LHCN-M2 (cell line): ENCODE data around the gene ADCY3. TPM values are rescaled to one million over a fixed set of nuclear protein-coding genes. Genes with fewer than 3 reads are reported as not detected.

ENCODE experiments used
- DNase-seq: peaks from one replicate; pipeline ENCODE4 v3.0.0-alpha.2; 2012; ENCODE audit warnings: low read depth
- total RNA-seq: library from RNA; depleted of rRNA; stranded (reverse); fragments of >200 nt; gene quantifications from 2 replicates; pipeline ENCODE4 v1.2.3, GENCODE V29; 2014

Gene ADCY3
- total RNA-seq, 1 experiment from 2014 or later = 23.3 TPM

DNA sequence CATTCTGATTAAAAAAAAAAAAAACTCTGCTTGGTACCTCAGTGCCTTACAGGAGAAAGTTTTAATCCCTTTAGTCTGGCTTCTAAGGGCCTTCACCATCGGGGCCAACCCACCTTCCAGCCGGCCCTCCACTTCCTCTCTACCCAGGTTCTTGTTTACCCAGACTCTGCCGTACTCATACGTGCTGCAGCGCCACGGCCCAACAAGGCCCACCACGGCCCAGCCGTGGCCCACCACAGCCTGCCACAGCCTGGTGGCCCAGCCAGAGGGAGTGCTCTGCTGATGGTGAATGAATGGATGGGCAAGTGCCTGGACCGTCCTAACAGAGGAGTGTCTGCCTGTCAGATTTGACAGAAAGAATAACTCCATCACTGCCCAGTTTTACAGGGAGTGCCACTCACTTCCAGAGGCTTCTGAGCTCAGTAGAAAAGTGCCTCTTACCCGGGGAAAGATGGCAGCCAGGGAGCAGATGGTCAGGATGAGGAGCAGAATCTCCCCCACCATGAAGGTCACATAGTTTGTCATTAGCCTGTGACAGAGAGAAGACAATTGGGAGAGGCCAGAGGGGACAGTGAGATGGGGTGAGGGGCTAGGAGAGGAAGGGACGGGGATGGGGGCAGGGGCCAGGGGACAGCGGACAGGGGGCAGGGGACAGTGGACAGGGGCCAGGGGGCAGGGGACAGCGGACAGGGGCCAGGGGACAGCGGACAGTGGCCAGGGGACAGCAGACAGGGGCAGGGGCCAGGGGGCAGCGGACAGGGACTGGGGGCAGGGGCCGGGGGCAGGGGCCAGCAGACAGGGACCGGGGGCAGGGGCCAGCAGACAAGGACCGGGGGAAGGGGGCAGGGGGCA is 88.6 kb downstream of the ADCY3 start:
- no peak for DNase-seq

DNA sequence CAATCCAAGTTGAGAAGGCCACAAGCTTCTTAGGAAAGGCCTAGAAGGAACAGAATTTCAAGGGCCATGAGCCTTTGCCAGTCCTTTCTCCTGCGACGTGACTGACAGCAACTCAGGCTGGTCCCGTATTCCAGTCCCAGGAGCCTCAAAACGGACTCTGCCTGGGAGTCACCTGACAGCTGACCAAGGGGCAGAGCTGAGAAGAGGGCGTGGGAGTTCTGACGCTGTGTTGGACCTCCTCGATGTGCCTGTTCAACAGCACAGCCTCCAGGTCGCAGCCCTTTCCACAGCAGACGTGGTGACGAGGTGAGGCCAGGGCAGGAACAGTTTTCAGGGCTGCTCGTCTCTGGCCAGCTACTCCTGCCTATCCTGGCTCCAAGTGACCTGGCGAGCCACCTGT is 89.3 kb downstream of the ADCY3 start:
- DNase-seq = no peak

DNA sequence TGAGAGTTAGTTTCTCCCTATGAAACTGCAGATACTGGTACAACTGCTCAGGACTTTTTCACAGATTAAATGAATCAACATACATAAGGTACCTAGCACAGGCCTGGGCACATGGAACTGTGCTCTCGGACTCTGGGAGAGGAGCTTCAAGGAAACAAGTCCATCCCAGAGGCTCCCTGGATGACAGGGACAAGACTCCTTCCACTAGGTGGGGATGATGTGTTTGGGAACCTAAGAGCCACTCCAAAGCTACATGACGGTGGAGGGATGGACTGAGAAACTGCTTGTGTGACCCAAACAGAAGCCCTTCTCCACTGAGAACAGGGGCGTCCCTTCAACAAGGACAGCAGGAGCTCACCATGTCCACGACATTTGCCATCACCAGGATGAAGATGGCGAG is 89.7 kb downstream of the ADCY3 start:
- DNase-seq = peak; percentile 29

DNA sequence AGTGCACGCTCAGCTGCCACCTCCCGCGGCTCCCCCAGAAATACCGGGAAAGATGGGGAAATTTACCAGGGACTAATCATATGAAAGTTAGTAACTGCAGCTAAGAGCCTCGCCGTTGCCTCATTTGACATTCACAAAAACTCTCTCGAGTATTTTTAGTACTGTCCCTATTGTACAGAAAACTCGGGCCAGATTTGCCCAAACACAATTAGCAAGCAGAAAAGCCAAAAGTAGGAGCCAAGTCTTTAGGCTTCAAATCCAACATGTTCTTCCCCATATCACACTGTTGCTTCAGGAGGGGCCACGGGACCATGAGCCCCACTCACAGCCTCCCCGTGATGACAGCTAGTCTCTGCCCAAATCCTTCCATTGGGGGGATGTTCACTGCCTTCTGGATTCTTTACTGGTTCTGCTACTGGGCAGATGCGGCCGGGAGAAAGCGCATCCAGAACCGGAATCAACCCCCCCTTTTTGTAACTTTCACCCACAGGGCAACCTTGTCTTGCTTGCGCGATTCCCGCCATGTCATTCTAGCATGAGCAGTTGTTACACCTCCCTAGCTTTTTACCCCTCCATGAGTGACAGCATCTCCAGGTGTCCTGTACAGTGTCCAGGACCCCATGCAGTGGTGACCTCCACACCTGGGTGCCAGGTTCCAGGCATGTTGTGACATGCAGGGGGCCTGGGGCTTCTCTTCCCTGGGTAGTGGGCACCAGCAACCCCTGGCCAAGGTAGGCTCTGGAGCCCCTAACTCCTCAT is 91.6 kb downstream of the ADCY3 start:
- no peak for DNase-seq

DNA sequence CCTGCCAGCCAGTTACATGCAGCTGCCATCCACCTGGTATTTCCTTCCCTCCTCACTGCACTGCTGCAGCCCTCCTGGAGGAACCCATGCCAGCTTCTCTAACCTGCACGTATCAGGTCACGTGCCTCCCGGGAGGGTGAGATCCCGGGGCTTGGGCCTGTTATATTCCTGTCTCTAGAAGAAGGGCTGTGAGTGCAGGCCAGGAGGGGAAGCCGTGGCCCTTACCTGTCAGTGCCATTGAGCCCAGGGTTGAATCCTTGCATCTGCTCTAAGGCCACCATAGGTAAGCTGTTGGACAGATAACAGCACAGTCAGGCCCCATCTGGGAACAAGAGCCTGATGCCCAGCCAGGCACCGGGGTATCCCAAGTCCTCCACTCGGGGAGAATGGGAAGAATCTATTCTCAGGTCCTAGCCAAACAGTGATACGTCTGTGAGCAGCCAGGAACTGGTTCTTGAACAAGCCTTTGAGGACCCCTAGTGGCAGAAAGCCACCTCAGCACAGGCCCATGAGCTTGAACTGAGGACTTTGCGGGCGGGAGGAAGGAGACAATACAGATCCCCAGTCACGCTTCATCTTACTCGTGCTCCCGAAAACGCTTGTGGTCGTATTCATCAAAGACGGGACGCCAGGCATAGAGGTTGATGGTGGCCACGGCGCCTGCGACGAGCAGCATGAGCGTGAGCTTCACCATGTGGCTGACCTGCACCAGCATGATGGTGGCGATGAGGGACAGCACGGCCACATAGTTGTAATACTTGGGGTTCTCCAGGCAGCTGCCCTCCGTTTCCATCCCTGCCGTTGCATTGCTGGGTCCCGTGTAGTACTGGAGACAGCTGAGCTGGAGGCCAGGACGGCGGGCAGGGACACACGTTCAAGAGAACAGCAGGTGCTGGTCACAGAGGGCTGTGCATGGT is 92.5 kb downstream of the ADCY3 start:
- DNase-seq = peak; percentile 86

DNA sequence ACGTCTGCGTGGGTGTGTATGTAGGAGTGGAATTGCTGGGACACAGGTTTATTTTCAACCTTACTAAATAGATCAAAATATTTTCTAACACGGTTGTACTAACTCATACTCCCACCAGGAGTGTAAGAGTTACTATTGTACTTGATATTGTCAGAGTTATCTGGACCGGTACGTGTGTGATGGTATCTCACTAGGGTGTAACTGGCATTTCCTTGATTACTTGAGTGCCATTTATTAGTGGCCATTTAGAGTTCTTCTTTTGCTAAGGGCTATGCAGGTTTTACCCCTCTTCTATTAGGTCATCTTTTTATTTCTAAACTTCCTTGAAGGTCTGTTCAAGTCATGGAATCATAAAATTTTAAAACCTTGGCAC is 93.3 kb downstream of the ADCY3 start:
- no peak for DNase-seq

DNA sequence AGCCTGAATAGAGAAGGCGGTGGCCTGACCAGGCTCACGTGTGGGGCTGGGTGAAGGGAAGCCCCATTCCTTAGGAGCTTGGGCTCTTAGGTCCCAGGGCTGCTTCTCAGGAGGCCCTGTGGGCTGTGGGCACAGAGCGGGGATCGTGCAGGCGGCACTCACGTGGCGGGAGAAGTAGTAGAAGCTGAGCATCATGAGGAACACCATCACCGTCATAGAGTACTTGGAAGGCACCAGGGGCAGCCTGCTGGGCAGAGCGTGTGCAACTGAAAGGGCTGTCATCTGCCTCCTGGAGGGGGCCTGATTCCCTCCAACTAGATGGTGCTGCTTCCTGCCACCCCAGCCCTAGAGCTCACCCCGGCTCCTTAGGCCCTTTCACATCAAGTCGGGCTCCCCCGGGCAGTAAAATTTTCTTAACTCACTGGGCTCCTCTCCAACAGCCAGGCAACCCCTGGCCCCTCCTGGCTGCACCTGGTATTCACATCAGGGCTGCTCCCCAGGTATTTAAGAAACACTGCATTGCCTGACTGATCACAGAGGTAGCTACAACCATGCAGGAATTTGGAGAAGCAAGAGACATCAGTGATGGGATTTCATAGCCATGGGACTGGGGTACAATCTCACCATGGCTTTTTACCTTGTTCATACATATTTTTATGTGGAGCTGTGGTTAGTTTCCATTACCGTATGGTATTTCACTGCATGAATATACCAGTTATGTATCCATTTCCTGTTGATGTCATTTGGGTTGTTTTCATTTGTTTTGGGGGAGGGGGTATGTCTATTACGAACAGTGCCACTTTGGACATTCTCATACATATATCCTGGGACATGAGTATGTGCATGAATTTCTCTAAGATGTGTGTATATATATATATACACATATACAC is 93.9 kb downstream of the ADCY3 start:
- peak; percentile 26 for DNase-seq

DNA sequence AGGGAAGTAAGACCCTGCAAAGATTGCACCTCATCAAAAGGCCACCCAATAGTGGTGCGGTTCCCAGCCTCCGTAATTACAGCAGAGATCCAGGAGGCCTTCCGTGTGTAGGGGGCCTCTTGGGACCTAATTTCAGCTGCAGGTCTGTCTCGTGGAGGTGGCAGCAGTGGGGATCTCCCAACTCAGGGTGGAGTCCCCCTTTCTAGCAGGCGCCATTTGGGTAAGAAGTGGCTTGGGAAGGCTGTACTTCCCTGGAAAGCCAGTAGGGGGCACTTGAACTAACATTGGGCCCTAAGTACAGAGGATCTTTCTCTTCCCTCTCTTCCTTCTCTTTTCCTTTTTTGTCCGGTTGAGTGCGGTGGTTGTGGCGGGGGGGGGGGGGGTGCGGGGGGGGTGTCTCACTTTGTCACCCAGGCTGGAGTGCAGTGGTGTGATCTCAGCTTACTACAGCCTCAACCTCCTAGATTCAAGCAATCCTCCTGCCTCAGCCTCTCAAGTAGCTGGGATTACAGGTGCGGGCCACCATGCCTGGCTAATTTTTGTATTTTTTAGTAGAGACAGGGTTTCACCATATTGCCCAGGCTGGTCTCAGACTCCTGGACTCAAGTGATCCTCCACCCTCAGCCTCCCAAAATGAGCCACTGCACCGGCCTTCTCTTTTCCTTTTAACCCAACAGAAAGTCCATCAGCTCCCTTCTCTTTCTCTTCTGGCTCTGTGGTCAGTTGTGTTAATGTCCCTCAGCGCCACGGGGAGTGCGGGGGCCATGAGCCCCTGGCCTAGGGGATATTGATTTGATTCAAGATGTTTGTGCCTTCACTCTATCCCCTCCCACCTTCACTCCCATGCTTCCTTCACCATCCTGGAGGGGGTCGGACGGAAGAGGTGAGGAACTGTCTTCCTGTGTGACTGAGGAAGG is 94.8 kb downstream of the ADCY3 start:
- no peak for DNase-seq

DNA sequence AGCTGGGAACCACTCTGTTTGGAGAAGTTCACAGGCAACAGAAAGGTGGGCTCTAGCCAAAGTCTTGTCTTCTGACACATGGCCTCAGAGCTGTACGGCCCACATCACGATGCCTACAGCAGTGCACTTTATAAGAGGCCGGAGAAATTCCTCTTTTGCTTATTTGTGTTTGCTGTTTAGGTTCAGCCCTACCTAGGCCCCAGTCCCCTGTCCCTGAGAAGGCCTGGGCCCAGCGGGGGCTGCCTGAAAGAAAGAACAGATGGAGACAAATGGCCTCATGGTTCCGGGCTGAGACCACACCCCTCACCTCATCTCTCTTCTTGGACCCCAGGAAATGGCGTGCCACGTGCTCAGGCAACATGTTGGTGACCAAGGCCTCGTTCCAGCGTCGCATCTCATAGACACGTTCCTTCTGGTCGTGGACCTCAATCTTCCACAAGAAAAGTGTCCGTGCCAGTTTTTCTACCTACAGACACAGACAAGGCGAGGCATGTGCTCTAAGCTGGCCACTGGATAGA is 95.9 kb downstream of the ADCY3 start:
- DNase-seq = no peak

DNA sequence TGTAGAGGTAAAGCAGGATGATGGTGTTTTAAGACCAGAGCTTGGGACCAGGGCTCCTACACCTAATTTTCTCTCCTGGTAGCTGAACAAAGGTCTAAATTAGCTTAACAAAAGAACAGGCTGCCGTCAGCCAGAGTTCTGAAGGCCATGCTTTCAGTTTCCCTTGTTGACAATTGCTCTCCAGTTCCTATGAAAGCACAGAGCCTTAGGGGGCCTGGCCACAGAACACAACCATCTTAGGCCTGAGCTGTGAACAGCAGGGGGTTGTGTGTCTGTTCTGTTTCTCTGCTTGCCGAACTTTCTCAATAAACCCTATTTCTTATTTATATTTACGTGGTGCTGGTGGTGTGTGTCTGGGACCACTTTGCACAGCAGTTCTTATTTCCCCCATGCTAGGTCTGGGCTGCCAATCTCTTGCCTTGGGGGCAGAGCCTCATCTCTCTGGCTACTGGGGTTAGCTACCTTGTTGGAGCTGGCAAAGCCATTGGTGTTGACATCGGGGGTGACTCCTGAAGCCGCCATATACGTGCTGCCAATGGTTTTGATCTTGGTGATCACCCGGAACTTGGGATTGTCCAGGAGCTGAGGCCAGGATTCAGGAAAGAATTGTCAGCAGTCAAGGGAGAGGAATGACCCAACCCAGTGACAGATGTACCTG is 97.9 kb downstream of the ADCY3 start:
- no peak for DNase-seq

DNA sequence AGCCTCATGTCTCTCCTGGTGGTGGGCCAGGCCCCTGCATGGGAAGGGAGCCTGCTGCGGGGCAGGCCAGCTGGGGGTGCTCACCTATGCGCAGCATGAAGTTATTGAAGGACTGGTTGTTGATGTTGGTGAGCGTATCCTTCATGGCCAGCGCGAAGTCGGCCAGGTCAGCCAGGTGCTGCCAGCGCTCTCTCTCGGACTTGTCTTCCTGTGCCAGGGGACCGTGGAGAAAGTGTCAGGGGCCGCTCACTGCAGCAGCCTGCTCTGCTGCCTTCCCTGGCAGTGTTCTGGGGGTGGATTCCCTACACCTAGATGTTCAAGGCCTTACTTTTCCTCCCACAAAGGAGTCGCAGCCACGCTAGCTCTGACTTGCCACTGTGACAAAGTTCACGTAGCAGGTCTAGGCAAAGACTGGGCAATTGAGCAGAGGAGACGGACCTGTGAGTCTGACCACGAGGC is 98.6 kb downstream of the ADCY3 start:
- no peak for DNase-seq

DNA sequence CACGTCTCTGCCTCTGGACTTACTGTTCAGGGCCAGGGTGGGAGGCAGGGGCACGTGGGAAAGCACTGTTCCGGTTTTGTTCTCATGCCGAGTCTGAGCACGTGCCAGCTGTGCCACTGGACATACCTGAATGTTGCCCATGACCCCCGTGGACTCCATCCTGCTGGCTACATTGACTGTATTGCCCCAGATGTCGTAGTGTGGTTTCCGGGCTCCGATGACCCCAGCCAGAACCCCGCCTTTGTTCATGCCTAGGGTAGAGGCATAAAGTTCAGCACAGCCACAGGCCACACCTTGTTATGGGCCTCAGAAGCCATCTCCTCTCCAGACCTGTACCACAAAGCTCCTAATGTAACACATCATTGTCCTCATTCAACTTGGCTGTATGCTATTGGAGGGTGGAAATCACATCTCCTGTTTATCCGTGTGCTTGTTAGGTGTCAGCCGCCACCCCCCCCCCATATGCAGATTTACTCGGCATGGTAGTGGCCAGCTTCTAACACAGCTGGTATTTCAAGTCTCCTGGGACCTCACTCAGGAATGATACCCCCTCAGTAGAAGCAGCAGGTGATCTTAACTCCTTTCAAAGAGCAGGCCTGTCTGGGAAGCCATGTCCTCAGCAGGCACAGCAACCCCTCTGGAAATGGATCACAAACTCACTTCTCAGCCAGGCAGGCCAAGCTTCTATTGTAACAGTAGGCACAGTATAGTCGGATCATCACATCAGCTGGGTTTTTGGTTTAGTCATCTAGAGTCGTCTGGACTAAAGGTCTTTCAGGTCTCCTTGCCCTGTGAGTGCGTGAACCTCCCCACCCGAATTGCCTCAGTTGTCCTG is 99.2 kb downstream of the ADCY3 start:
- no peak for DNase-seq

DNA sequence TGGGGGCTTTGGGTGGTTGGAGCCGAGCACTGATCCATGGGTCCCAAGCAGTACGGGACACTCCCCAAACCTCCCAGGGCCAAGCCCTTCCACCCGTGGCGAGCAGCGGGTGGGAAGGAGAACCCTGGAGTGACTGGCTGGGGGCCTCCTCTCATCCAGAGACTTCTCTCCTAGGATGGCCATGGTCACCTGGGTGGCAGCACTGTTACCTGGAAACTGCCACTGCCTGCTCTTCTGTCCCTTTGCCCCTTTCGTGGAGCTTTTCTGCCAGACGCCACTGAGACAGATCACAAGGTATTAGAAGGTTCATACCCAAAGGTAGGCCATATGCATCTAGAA is 99.9 kb downstream of the ADCY3 start:
- no peak for DNase-seq

DNA sequence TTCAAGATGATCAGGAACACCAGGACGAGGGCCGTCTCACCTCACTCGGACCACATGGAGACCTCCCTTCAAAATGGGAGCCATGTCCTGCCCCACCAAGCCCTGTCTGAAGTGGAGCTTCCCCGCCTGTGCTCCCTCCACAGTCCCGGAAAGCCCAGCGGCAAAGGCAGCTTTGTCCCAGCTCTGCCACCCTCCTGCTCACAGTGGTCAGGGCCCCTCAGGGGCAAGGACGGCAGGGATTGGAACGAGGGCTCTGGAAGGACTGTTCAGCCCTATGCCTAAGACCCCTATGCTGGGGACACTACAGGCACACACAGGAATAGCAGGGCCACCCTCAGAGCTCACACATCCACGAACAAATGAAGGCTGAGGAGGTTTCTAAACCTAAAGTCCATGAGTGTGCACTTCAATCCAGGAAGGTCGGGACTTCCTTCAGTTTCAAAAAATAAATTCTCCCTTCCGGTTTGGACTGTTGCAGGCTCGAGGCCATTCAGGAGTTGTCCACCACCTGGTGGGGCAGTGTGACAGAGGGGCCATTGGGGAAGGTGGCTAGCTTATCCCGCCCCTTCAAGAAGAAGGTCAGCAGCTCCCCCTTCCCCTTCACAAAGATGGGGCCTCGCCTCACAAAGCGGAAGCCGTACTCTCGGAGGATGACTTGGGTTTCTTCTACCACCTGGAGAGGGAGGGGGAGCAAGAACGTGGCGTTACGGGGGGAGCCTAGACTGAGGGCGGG is 100.4 kb downstream of the ADCY3 start:
- no peak for DNase-seq

DNA sequence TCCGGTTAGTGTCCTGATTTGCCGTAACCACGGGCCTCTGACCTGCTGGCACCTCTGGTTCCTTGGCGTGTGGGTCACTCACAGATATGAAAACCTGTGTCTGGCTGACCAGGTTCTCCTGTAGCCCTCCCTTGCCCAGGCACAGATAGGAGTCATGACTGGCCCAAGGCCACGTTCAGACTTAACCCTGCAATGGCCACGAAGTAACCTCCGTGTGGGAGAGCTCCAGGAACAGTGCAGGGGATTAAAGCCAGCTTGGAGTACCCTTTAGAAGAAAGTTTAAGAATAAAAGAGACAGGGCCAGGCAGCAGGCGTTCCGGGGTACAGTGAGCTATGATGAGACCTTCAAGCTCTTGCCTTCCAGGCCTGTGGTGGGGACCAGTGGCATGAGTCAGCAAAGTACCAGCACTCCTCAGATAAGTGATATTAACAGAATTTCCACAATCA is 101.3 kb downstream of the ADCY3 start:
- no peak for DNase-seq

DNA sequence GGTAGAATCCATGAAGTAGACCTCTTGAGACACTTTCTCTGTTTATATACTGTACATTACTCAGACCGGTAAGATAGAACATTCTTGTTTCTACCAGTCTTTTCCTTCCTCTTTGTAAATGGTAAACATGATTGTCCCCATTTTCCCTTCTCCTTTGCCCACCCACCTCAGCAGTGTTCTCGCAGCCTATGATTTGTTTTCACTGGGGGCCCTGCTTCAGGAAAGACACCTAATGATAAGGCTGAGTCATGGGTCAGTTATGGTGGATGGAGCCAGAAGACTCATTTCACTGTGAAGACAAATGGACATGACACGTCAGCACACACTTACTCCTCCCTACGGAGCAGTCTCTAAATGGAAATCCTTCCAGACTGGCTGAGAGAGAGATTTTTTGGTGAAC is 103.2 kb downstream of the ADCY3 start:
- DNase-seq = peak; percentile 74

DNA sequence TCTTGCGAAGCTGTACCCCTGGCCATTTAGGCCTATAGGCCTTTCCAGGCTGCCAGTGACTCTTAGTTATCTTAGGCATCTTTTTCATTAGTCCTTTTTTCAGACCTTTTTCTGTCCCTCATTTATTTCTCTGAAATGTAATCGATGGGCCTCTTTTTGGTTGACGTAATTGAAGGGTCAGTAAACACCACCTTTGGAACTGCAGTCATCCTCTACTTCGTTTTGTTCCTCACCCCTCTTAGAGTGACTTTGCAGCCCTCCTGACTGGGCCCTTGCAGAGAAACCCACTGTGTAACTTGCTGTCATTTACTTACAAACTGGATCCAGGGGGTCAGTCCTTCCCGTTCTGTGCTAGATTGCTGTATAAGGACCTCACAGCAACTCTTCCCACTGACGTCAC is 103.6 kb downstream of the ADCY3 start:
- no peak for DNase-seq
